Measurements from ENCODE around the gene JMJD1C.

DNA sequence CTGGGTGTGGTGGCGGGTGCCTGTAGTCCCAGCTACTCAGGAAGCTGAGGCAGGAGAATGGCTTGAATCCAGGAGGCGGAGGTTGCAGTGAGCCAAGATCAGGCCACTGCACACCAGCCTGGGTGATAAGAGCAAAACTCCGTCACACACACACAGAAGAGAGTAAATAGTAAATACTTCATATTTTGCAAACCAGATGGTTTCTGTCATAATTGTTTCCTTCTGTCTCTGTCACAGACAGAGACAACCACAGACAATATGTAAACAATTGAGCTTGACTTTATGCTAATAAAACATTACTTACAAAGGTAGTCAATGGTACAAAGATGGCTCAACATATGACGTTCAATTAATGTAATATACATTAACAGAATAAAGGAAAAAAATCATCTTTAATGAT is 83.7 kb downstream of the JMJD1C start:
- TF ChIP-seq POLR2A (IDR thresholded peaks at IDR 0.05) (no peak), EP300 (IDR thresholded peaks at IDR 0.05) (no peak)
- TF ChIP-seq, protein P1, sequence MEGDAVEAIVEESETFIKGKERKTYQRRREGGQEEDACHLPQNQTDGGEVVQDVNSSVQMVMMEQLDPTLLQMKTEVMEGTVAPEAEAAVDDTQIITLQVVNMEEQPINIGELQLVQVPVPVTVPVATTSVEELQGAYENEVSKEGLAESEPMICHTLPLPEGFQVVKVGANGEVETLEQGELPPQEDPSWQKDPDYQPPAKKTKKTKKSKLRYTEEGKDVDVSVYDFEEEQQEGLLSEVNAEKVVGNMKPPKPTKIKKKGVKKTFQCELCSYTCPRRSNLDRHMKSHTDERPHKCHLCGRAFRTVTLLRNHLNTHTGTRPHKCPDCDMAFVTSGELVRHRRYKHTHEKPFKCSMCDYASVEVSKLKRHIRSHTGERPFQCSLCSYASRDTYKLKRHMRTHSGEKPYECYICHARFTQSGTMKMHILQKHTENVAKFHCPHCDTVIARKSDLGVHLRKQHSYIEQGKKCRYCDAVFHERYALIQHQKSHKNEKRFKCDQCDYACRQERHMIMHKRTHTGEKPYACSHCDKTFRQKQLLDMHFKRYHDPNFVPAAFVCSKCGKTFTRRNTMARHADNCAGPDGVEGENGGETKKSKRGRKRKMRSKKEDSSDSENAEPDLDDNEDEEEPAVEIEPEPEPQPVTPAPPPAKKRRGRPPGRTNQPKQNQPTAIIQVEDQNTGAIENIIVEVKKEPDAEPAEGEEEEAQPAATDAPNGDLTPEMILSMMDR (IDR thresholded peaks at IDR 0.05) = no peak

All from ovary (tissue), 3 donors.